ENCODE measurements around the gene ASPSCR1.
A peak's percentile ranks its signal among the peaks of the same experiment; 100 is the strongest.

DNA sequence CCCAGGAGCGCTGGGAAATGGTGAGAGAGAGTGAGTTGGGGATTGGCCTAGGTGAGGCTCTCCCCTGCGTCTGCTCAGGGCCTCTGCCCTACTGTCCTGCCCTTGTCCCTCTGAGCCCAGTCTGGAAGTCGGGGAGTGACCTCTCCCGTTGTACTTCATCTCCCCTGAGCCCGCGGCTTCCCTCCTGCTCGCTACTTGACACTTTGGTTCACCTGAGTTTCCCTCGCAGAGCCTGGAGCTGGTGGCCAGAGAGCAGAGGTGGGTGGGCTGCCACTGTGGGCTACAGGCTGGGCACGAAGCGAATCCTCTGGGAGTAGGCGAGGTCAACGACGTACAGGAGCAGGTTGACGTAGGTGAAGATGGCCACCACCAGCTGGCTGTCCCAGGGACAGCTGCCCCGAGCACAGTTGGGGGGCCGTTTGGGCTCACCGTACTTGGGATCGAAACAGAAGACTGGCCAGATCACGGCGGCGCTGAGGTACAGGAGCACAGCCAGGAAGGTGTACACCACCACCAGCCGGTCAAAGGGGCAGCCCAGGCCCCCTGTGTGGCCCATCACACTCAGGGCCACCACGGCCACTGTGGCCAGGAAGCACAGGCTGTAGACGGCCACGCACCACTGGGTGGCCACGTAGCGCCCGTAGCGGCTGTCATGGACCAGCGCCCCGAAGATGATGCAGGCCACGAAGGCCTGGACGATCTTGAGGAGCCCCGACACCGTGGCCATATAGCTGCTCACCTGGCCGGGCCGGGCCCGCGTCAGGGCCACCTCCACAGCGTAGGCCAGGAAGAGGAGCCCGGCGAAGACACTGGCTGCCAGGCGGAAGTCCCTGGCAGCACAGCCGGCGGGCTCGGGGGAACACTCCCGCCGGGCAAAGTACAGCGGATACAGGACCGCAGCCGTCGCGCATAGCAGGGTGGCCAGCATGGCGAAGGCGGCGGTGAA is 36.6 kb upstream of the ASPSCR1 start:
- TF ChIP-seq, protein P1, sequence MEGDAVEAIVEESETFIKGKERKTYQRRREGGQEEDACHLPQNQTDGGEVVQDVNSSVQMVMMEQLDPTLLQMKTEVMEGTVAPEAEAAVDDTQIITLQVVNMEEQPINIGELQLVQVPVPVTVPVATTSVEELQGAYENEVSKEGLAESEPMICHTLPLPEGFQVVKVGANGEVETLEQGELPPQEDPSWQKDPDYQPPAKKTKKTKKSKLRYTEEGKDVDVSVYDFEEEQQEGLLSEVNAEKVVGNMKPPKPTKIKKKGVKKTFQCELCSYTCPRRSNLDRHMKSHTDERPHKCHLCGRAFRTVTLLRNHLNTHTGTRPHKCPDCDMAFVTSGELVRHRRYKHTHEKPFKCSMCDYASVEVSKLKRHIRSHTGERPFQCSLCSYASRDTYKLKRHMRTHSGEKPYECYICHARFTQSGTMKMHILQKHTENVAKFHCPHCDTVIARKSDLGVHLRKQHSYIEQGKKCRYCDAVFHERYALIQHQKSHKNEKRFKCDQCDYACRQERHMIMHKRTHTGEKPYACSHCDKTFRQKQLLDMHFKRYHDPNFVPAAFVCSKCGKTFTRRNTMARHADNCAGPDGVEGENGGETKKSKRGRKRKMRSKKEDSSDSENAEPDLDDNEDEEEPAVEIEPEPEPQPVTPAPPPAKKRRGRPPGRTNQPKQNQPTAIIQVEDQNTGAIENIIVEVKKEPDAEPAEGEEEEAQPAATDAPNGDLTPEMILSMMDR (IDR thresholded peaks at IDR 0.05 in 4 of 5, conservative IDR thresholded peaks at IDR 0.05 in 1 of 5): peak in 2 of 5 experiments; percentile 3 to 14
- TF ChIP-seq POLR2A (IDR thresholded peaks at IDR 0.05): no peak
